WTC11 (cell line): ENCODE results near the gene FTCD.

Experiments
- CTCF ChIP-seq: fragments of 200-600 bp; IDR thresholded peaks from 2 replicates; pipeline ENCODE4 v1.8.0; 2022; ENCODE audit warnings: antibody characterized with exemption
- ELF4 ChIP-seq: sonication (generic); formaldehyde crosslinking; IDR thresholded peaks from 2 replicates; pipeline ENCODE4 v1.8.1; 2022; ENCODE audit warnings: low read depth, mild to moderate bottlenecking, moderate library complexity, missing genetic modification reagents
- GRHL2 ChIP-seq: fragments of 250-450 bp; sonication (Bioruptor Pico); IDR thresholded peaks from 2 replicates; pipeline ENCODE4 v1.8.0; 2022; ENCODE audit warnings: mild to moderate bottlenecking, moderate library complexity; ENCODE audit not compliant: insufficient replicate concordance, severe bottlenecking
- NFE2L1 ChIP-seq: sonication (generic); formaldehyde crosslinking; IDR thresholded peaks from 2 replicates; pipeline ENCODE4 v1.8.1; 2023; ENCODE audit warnings: missing genetic modification reagents
- TF ChIP-seq, protein P1 (sequence below): fragments of 250-450 bp; sonication (Bioruptor Pico); IDR thresholded peaks from 2 replicates; pipeline ENCODE4 v2.1.2; 2022; ENCODE audit warnings: mild to moderate bottlenecking, moderate library complexity
- TF ChIP-seq, protein P2 (sequence below): fragments of 250-450 bp; sonication (Bioruptor Pico); IDR thresholded peaks from 2 replicates; pipeline ENCODE4 v1.8.0; 2021; ENCODE audit warnings: mild to moderate bottlenecking
- TF ChIP-seq, protein P3 (sequence below): sonication (generic); formaldehyde crosslinking; IDR thresholded peaks from 2 replicates; pipeline ENCODE4 v1.8.1; 2022; ENCODE audit warnings: low read depth, missing genetic modification reagents, borderline replicate concordance
- TF ChIP-seq, protein P4 (sequence below): sonication (generic); formaldehyde crosslinking; IDR thresholded peaks from 2 replicates; pipeline ENCODE4 v1.8.0; 2022; ENCODE audit warnings: mild to moderate bottlenecking, missing genetic modification reagents

DNA sequence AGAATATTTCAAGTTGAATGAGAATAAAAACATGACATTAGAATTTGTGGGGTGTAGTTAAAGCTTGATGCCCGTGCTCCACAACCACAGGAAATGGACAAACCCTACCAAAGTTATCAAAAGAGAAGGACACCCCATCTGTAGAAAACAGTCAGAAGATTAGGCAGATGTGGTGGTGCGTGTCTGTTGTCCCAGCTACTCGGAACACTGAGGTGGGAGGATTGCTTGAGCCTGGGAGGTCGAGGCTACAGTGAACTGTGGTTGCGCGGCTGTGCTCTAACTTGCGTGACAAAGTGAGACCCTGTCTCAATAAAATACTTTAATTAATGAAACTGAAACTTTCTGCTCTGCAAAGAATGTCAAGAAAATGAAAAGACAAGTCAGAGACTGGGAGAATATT is 30.3 kb upstream of the FTCD start:
- TF ChIP-seq, protein P1, sequence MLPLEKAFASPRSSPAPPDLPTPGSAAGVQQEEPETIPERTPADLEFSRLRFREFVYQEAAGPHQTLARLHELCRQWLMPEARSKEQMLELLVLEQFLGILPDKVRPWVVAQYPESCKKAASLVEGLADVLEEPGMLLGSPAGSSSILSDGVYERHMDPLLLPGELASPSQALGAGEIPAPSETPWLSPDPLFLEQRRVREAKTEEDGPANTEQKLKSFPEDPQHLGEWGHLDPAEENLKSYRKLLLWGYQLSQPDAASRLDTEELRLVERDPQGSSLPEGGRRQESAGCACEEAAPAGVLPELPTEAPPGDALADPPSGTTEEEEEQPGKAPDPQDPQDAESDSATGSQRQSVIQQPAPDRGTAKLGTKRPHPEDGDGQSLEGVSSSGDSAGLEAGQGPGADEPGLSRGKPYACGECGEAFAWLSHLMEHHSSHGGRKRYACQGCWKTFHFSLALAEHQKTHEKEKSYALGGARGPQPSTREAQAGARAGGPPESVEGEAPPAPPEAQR (CRISPR knock-in tag), result no peak
- TF ChIP-seq ELF4, result no peak
- TF ChIP-seq CTCF, result no peak
- no peak for TF ChIP-seq NFE2L1 (CRISPR knock-in tag)
- TF ChIP-seq, protein P2, sequence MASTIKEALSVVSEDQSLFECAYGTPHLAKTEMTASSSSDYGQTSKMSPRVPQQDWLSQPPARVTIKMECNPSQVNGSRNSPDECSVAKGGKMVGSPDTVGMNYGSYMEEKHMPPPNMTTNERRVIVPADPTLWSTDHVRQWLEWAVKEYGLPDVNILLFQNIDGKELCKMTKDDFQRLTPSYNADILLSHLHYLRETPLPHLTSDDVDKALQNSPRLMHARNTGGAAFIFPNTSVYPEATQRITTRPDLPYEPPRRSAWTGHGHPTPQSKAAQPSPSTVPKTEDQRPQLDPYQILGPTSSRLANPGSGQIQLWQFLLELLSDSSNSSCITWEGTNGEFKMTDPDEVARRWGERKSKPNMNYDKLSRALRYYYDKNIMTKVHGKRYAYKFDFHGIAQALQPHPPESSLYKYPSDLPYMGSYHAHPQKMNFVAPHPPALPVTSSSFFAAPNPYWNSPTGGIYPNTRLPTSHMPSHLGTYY, result no peak
- TF ChIP-seq GRHL2, result no peak
- TF ChIP-seq, protein P3, sequence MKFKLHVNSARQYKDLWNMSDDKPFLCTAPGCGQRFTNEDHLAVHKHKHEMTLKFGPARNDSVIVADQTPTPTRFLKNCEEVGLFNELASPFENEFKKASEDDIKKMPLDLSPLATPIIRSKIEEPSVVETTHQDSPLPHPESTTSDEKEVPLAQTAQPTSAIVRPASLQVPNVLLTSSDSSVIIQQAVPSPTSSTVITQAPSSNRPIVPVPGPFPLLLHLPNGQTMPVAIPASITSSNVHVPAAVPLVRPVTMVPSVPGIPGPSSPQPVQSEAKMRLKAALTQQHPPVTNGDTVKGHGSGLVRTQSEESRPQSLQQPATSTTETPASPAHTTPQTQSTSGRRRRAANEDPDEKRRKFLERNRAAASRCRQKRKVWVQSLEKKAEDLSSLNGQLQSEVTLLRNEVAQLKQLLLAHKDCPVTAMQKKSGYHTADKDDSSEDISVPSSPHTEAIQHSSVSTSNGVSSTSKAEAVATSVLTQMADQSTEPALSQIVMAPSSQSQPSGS (CRISPR knock-in tag), result no peak
- TF ChIP-seq, protein P4, sequence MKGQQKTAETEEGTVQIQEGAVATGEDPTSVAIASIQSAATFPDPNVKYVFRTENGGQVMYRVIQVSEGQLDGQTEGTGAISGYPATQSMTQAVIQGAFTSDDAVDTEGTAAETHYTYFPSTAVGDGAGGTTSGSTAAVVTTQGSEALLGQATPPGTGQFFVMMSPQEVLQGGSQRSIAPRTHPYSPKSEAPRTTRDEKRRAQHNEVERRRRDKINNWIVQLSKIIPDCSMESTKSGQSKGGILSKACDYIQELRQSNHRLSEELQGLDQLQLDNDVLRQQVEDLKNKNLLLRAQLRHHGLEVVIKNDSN (CRISPR knock-in tag), result no peak
